GM12874 (cell line): Measurements from ENCODE around the gene CDCA5.

Source experiments
- TF ChIP-seq, protein P1 (sequence below): IDR thresholded peaks from 2 replicates; pipeline ENCODE4 v1.5.1; 2011; ENCODE audit warnings: low read depth, mild to moderate bottlenecking, control low read depth, low read length, moderate library complexity; ENCODE audit not compliant: insufficient read depth

Gene CDCA5

DNA sequence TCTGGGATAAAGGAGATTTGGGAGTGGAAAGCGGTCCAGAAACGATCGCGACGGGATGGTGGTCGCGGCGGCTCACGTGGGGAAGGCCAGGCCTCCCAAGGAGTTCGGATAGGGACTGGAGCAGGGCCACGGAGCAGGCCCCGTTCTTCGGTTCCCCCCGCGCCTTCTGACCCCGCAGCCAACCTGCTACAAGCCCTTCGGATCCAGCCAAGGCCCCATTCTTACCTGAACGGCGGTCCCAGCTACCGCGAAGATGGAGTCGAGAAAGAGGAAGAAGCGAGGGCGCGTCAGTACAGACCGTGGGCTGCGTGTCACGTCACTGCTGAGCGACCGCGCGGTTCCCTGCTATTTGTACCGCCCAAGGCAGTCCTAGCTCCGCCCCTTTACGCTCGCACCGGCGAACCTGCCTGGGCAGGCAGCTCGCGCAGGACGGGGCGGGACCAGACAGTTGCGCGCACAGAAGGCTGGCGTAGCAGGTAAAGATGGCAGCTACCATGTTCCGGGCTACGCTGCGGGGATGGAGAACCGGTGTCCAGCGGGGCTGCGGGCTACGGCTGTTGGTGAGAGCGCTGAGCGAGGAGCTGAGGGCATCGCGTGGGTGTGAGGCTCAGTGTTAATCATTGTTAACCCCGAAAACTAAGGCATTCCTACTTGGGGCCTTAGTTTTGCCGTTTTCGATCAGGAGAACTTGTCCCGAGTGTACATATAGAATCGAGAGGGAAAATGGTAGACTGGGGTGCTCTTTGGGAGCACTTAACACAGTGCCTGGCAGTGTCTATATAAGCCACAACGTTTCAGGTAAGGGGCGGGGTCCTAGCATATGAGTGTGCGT is 38.2 kb upstream of the CDCA5 start, which contains the start of the genes FAU and MRPL49:
TSS of gene FAU (minus strand) at position 270 of the 832 bp plus-strand sequence. CDS start 321 bp downstream, outside the sequence.
TSS of gene MRPL49 (plus strand) at position 457 of the 832 bp plus-strand sequence. CDS start at position 483, 26 bp downstream.
- TF ChIP-seq, protein P1, sequence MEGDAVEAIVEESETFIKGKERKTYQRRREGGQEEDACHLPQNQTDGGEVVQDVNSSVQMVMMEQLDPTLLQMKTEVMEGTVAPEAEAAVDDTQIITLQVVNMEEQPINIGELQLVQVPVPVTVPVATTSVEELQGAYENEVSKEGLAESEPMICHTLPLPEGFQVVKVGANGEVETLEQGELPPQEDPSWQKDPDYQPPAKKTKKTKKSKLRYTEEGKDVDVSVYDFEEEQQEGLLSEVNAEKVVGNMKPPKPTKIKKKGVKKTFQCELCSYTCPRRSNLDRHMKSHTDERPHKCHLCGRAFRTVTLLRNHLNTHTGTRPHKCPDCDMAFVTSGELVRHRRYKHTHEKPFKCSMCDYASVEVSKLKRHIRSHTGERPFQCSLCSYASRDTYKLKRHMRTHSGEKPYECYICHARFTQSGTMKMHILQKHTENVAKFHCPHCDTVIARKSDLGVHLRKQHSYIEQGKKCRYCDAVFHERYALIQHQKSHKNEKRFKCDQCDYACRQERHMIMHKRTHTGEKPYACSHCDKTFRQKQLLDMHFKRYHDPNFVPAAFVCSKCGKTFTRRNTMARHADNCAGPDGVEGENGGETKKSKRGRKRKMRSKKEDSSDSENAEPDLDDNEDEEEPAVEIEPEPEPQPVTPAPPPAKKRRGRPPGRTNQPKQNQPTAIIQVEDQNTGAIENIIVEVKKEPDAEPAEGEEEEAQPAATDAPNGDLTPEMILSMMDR: no peak

GRCh38 chr11:65121447-65121864 is 37.6 kb upstream of the CDCA5 start:
- TF ChIP-seq, protein P1: no peak

DNA sequence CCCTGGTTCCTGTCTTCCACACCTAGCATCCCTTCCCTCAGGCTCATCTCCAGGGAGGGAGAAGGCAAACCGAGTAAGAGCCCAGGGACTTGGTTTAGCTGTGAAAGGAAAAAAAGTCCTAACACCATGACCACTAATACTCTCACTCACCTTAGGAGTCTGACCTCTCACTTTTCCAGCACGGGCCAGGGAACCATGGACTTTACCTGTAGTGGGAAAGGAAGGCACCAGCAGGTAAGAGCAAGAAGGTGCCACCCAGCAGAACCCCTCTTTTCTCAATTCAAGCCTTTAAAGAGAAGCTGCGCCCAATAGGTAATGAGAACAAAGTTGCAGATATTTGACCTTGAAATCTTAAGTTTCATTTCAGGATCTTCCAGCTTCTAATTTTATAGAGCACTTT is 37.0 kb upstream of the CDCA5 start:
- TF ChIP-seq, protein P1: no peak

DNA sequence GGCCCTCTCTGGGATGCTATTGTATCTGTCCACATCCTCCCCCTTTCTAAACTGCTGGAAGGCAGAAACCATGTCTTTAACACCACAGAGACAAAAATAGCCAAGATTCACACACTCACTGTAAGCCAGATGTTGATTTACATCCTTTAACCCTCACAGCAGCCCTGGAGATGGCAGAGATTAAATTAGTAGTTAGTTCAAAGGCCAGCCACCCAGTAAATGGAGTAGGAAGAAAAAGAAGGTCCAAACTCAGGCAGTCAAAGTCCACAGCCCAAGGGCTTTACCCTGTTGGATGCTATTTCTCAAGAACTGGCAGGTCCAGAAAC is 35.8 kb upstream of the CDCA5 start:
- TF ChIP-seq, protein P1: no peak

GRCh38 chr11:65118097-65118837 is 34.4 kb upstream of the CDCA5 start:
- TF ChIP-seq, protein P1: no peak

- TF ChIP-seq, protein P1: peak; percentile 86
Observed at GRCh38 chr11:65117206-65118096, 33.6 kb upstream of the CDCA5 start, which contains the start of gene ZNHIT2. TSS of gene ZNHIT2 (minus strand) at chr11:65117701. CDS start at chr11:65117653, 48 bp downstream.
